LNCAP (cell line): Measurements from ENCODE around the gene CTSC.

Source experiments
- CTCF ChIP-seq: fragments of 450-650 bp; IDR thresholded peaks from 2 replicates; pipeline ENCODE4 v1.5.1; 2017; ENCODE audit warnings: mild to moderate bottlenecking

The CTSC gene

GRCh38 chr11:88293931-88294330 lies 43.6 kb downstream of the CTSC start:
- TF ChIP-seq CTCF: no peak

GRCh38 chr11:88292171-88292843 lies 45.2 kb downstream of the CTSC start:
- no peak for TF ChIP-seq CTCF

GRCh38 chr11:88288560-88288959 lies 49.0 kb downstream of the CTSC start:
- TF ChIP-seq CTCF: no peak

- no peak for TF ChIP-seq CTCF
Observed at GRCh38 chr11:88284336-88285050, 53.0 kb downstream of the CTSC start.

GRCh38 chr11:88282747-88283515 lies 54.6 kb downstream of the CTSC start:
- TF ChIP-seq CTCF: no peak

GRCh38 chr11:88281317-88281712 lies 56.2 kb downstream of the CTSC start:
- no peak for TF ChIP-seq CTCF

DNA sequence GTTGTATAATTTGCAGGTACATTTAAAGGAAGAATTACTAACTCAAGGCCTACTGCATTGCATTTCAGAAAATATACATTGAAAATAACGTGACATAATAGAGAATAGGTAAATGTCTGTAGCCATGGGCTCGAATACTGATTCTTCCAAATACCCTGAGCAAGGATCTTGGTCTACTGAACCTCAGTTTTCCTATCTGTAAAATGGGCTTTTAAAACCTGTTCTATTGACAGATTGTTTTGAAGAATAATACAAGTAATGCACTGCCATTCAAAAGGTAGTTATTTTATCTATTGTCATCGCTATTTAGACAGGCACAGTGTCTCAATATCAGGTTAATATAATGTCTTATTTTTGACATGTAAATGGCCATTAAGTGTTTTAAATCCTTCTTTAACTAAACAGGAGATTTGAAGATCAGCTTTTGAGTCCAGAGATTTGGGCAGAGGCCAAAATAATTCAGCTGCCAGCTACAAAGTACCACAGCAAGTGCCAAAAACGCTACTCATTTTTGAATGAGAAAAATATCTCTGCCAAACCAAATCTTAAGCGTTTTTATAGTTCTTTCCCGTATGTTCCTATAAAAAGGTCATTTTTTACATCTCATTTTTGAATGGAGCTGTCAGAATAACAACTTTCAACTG lies 56.7 kb downstream of the CTSC start:
- no peak for TF ChIP-seq CTCF
